Neural cell (in vitro differentiated cells): ENCODE data around the gene SLC25A24. TPM values are rescaled to one million over a fixed set of nuclear protein-coding genes. Genes with fewer than 3 reads are reported as not detected.

ENCODE experiments used
- polyA plus RNA-seq: library from polyadenylated mRNA; depleted of rRNA; stranded (reverse); fragments of >200 nt; gene quantifications from 2 replicates; pipeline ENCODE4 v1.2.3, GENCODE V29; 2014

The SLC25A24 gene
- polyA plus RNA-seq, 1 donor from 2014 or later: 25.5 TPM

Other genes with a start within 250 kb of the SLC25A24 start
- gene VAV3, start 235.2 kb downstream of the SLC25A24 start, polyA plus RNA-seq: 7.6 and 10.3 TPM in 2 replicates
- gene NBPF4, start 43.7 kb upstream of the SLC25A24 start, polyA plus RNA-seq: not detected in 2 replicates
- gene NBPF6, start 250.0 kb upstream of the SLC25A24 start, polyA plus RNA-seq: not detected in 2 replicates